Parathyroid adenoma (tissue), 2 donors: ENCODE results near the gene TRPC4.

Experiments
- H2AFZ ChIP-seq: fragments of 300-600 bp; sonication (generic); one replicate; pipeline ENCODE4 v1.7.0; 2017; ENCODE audit warnings: antibody characterized with exemption, mild to moderate bottlenecking
- H3K27ac ChIP-seq: fragments of 300-600 bp; sonication (generic); one replicate; pipeline ENCODE4 v1.7.0; 2017
- H3K27me3 ChIP-seq: fragments of 300-600 bp; sonication (generic); one replicate; pipeline ENCODE4 v1.7.0; 2017; ENCODE audit warnings: low read length; ENCODE audit not compliant: control insufficient read depth, insufficient read depth
- H3K36me3 ChIP-seq: fragments of 300-600 bp; sonication (generic); one replicate; pipeline ENCODE4 v1.7.0; 2017; ENCODE audit warnings: low read length; ENCODE audit not compliant: control insufficient read depth, insufficient read depth
- H3K4me1 ChIP-seq: fragments of 300-600 bp; sonication (generic); one replicate; pipeline ENCODE4 v1.7.0; 2017; ENCODE audit warnings: control low read depth
- H3K4me2 ChIP-seq: fragments of 300-600 bp; sonication (generic); one replicate; pipeline ENCODE4 v1.7.0; 2017; ENCODE audit warnings: low read length
- H3K4me3 ChIP-seq: fragments of 300-600 bp; sonication (generic); one replicate; pipeline ENCODE4 v1.7.0; 2017; ENCODE audit warnings: low read depth, low read length
- H3K79me2 ChIP-seq: fragments of 300-600 bp; sonication (generic); one replicate; pipeline ENCODE4 v1.7.0; 2017; ENCODE audit warnings: control low read depth
- H3K9ac ChIP-seq: fragments of 300-600 bp; sonication (generic); one replicate; pipeline ENCODE4 v1.7.0; 2017; ENCODE audit warnings: mild to moderate bottlenecking
- H3K9me3 ChIP-seq: fragments of 300-600 bp; sonication (generic); one replicate; pipeline ENCODE4 v1.7.0; 2017; ENCODE audit warnings: low read length; ENCODE audit not compliant: control insufficient read depth
- TF ChIP-seq, protein P1 (sequence below): fragments of 300-600 bp; sonication (generic); IDR thresholded peaks from one replicate; pipeline ENCODE4 v1.7.0; 2017; ENCODE audit warnings: antibody characterized with exemption, mild to moderate bottlenecking
- donor health status: primary hyperparathyroidism.

TRPC4 gene

DNA sequence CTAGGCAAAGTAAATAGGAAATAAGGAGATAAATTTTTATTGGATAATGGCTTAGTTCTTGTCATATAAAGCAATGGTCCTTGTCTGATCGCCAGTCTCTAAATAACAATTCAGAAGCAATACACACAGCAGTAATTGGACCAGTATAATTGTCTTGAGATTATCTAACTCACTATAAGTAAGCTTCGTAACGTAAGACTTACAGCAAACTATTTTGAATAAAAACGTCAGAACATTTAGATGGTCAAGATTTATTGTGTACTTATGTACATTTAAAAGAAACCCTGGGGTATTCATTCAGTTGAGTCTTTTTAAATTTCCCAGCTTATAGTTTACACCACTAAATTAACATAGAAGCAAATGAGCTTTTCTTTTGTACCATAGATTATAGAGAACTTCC is 20.2 kb upstream of the TRPC4 start:
- Histone ChIP-seq H3K4me3 (no peak overlapping the region), H2AFZ (no peak overlapping the region), H3K4me1 (no peaks in the 10 kb centered on the region), H3K79me2 (no peaks in the 10 kb centered on the region), H3K9me3 (no peaks in the 10 kb centered on the region), H3K36me3 (no peaks in the 10 kb centered on the region), H3K27me3 (no peaks in the 10 kb centered on the region), H3K9ac (no peak overlapping the region), H3K4me2 (no peak overlapping the region), H3K27ac (no peak overlapping the region)
- TF ChIP-seq, protein P1, sequence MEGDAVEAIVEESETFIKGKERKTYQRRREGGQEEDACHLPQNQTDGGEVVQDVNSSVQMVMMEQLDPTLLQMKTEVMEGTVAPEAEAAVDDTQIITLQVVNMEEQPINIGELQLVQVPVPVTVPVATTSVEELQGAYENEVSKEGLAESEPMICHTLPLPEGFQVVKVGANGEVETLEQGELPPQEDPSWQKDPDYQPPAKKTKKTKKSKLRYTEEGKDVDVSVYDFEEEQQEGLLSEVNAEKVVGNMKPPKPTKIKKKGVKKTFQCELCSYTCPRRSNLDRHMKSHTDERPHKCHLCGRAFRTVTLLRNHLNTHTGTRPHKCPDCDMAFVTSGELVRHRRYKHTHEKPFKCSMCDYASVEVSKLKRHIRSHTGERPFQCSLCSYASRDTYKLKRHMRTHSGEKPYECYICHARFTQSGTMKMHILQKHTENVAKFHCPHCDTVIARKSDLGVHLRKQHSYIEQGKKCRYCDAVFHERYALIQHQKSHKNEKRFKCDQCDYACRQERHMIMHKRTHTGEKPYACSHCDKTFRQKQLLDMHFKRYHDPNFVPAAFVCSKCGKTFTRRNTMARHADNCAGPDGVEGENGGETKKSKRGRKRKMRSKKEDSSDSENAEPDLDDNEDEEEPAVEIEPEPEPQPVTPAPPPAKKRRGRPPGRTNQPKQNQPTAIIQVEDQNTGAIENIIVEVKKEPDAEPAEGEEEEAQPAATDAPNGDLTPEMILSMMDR, result no peak

DNA sequence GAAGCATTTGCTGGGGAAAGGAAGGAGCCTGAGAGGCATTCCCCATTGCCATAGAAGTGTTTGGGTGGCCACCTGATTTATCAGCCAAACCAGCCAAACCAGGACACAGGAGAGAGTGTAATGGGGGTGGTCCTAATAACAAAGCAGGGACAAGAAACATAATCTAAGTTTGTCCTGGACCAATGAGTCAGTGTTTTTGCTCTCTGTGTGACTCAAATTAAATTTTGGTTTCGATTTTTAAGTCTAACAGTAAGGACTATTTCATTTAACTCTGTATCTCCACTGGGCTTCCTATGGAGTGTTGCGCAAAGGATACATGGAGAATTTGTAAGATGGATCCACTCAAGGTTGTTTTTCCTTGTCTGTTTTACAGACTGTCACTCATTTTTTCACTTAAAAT is 19.5 kb upstream of the TRPC4 start:
- H3K27me3 ChIP-seq, result no peaks in the 10 kb centered on the region
- H3K4me3 ChIP-seq, result no peak overlapping the region
- TF ChIP-seq, protein P1, result no peak
- H3K9me3 ChIP-seq, result no peaks in the 10 kb centered on the region
- no peaks in the 10 kb centered on the region for H3K36me3 ChIP-seq
- no peak overlapping the region for H2AFZ ChIP-seq
- H3K4me1 ChIP-seq, result no peaks in the 10 kb centered on the region
- no peak overlapping the region for H3K27ac ChIP-seq
- no peaks in the 10 kb centered on the region for H3K79me2 ChIP-seq
- no peak overlapping the region for H3K9ac ChIP-seq
- no peak overlapping the region for H3K4me2 ChIP-seq

DNA sequence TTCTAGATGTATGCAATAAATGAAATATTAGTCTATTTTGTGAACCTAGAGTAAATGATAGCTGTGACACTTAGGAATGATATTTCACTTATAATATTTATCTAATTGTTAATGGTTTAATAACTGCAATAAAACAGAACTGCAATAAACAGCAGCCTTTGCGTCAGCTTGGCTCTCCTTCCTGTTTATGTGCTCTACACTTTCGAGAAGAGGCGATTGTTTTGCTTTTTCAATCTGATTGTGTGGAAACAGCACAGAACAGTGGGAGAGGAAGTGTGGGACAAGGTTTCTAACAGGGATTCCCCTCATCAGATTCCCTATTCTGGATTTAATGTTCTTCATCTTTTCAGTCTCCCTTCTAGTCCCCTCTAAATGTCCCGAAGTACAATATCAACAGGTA is 17.3 kb upstream of the TRPC4 start:
- no peaks in the 10 kb centered on the region for H3K27me3 ChIP-seq
- no peaks in the 10 kb centered on the region for H3K79me2 ChIP-seq
- H3K27ac ChIP-seq, result no peak overlapping the region
- no peak overlapping the region for H3K4me3 ChIP-seq
- no peak overlapping the region for H3K9ac ChIP-seq
- H2AFZ ChIP-seq, result no peak overlapping the region
- TF ChIP-seq, protein P1, result no peak
- H3K36me3 ChIP-seq, result no peaks in the 10 kb centered on the region
- no peak overlapping the region for H3K4me2 ChIP-seq
- no peaks in the 10 kb centered on the region for H3K4me1 ChIP-seq
- H3K9me3 ChIP-seq, result no peaks in the 10 kb centered on the region

DNA sequence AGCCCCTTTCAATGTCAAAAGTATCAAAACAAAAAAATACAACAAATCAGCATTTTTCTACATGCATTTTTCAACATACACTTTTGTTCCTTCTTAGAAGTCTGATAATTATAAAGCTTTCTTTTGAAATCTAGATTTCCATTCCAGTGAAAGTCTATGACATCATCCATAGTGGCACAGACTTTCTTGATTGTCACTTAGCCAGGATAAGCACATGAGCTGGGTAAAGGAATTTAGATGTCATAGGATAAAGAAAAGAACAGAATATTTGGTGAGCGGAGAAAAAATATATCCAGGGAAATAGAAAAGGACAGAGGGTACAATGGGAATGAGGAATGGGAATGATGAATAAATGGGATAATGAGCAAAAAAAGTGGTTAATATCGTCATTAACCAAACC is 15.1 kb upstream of the TRPC4 start:
- TF ChIP-seq, protein P1, result no peak
- no peak overlapping the region for H3K27ac ChIP-seq

DNA sequence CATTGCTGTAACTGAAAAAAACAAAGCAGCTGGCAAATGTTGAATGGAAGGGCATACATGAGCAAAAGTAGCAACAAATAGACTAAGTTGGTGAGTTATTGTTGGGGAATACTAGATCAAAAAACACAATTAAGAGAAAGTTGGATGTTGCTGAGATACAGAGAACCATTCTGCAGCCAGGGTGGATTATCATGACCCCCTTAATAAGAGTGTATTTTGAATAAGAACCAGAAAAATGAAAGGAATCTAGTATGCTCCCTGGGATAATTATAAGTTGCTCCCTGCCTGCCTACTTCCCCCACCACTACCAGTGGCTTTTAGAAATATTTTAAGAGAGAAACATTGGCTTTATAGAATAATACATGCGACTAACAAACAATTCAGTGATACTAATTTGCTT is 14.5 kb upstream of the TRPC4 start:
- no peak overlapping the region for H3K4me3 ChIP-seq

More for the DNA sequence above, 15.1 kb upstream of the TRPC4 start:
- H3K4me3 ChIP-seq, result no peak overlapping the region
- no peaks in the 10 kb centered on the region for H3K9me3 ChIP-seq
- H2AFZ ChIP-seq, result no peak overlapping the region
- H3K4me1 ChIP-seq, result no peaks in the 10 kb centered on the region
- no peaks in the 10 kb centered on the region for H3K36me3 ChIP-seq
- H3K27me3 ChIP-seq, result no peaks in the 10 kb centered on the region
- no peaks in the 10 kb centered on the region for H3K79me2 ChIP-seq
- no peak overlapping the region for H3K9ac ChIP-seq
- H3K4me2 ChIP-seq, result no peak overlapping the region

More for the DNA sequence above, 14.5 kb upstream of the TRPC4 start:
- H3K9me3 ChIP-seq, result no peaks in the 10 kb centered on the region
- no peaks in the 10 kb centered on the region for H3K27me3 ChIP-seq
- H2AFZ ChIP-seq, result no peak overlapping the region
- H3K4me1 ChIP-seq, result no peaks in the 10 kb centered on the region
- H3K27ac ChIP-seq, result no peak overlapping the region
- no peak overlapping the region for H3K9ac ChIP-seq
- TF ChIP-seq, protein P1, result no peak
- no peaks in the 10 kb centered on the region for H3K79me2 ChIP-seq
- H3K36me3 ChIP-seq, result no peaks in the 10 kb centered on the region
- no peak overlapping the region for H3K4me2 ChIP-seq
